GM19397 (cell line): Measurements from ENCODE around the gene SAE1.
"Not testable (repeated sequence)": the region's sequence is repeated elsewhere in the genome, so short reads cannot be mapped to it uniquely, and the experiment has no call there.

Experiments
- ATAC-seq: cut with Tn5 transposase; IDR thresholded peaks from one replicate; pipeline ENCODE4 v1.9.1; 2021; ENCODE audit warnings: mild to moderate bottlenecking, moderate library complexity; ENCODE audit not compliant: unreplicated experiment

The SAE1 gene

DNA sequence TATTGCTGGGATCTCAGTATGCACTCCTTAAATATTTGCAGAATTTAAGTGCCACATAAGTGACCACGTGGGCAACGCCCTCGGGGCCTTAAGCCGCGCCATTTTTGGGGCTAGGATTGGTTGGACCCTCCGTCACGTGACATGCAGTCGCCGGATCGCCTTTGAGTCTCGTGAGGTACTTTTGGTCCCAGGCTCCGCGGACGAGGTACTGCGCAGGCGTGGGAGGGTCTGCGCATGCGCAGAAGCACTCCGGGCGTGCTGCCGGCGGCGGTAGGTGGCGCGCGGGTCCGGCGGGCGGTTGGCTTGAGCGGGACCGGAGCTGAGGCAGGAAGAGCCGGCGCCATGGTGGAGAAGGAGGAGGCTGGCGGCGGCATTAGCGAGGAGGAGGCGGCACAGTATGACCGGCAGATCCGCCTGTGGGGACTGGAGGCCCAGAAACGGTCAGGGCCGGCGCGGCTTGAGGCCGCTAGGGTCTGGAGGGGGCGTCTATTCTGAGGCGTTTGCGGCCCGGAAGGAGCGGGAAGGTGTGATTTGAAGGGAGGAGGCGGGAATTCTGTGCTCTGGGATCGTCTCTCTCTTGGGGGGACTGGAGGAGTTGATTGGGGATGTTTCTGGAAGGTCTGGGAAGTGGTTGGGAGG, at the start of gene SAE1:
TSS of gene SAE1 (plus strand) at position 247 of the 639 bp plus-strand sequence. CDS start at position 343, 96 bp downstream.
- peak; percentile 95 for ATAC-seq

DNA sequence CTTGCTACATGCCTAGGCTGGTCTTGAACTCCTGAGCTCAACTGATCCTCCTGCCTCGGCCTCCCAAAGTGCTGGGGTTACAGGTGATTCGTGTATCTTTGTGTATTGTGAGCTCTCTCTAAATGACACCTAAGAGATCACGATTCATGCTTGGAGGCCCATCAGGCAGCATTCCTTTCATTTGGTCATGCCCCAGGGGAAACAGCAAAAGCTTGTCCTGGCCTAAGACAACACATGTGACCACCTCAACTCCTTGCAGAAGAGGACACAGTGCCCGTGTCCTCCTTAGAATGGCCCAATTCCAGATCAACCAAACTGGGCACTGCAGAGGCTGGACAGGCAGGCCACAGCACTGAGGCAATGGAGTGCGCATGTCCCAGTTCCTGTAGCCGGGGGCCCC, 49.5 kb upstream of the SAE1 start:
- no peak for ATAC-seq

DNA sequence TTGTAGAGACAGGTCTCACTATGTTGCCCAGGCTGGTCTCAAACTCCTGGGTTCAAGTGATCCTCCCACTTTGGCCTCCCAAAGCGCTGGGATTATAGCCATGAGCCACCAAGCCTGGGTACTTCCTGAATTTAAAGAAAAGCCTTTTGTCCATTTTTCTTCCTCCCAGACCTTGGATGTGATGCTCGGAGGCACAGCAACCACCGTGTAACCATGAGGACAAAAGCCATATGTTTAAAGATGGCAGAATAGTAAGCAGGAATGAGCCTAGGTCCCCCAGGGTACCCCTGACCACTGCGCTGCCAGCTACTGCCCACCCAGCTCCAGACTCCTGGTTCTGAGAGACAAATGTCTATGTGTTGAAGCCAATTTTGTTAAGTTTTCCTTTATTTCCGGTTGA, 48.1 kb upstream of the SAE1 start:
- no peak for ATAC-seq

DNA sequence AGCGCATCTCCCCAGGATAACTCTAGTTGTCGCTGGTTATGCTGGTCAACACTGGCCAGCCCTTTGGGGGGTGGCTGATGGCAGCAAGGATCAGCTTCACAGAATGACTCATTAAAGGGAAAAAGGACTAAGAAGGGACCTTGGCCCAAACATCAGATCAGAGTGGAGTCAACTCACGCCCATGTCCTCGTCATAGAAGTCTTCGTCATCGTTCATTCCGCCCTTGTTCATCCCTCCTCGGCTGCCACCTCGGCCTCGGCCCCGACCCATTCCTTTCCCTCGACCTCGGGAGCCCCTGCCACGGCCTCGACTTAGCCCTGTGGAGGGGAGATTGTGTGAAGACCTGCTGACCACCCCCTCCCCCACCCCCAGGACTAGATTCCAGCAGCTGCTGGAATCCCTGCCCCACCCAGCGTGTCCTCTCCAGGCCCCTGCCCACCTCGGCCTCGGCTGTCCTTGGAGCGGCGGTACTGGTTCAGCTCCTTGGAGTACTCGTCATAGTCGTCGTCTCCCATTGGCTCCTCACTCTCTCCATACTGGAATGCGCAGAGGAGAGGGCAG, 45.7 kb upstream of the SAE1 start:
- no peak for ATAC-seq

DNA sequence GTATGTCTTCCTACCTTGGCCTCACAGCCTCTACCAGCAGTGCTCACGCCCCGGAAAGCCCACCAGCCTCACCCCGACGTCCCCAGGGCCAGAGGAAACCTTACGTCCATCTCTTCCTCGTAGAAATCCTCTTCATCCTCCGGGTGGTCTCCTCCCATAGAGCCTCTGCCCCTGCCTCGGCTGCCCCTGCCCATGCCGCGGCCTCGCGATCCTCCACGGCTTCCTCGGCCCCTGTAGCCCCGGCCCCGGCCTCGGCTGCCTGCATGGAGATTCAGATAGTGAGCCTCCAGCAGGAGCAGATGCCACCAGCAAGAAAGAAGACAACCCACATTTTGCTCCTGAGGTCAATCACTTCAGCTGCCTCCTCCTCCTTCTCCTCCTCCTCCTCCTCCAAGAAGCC, 44.4 kb upstream of the SAE1 start:
- ATAC-seq: no peak

DNA sequence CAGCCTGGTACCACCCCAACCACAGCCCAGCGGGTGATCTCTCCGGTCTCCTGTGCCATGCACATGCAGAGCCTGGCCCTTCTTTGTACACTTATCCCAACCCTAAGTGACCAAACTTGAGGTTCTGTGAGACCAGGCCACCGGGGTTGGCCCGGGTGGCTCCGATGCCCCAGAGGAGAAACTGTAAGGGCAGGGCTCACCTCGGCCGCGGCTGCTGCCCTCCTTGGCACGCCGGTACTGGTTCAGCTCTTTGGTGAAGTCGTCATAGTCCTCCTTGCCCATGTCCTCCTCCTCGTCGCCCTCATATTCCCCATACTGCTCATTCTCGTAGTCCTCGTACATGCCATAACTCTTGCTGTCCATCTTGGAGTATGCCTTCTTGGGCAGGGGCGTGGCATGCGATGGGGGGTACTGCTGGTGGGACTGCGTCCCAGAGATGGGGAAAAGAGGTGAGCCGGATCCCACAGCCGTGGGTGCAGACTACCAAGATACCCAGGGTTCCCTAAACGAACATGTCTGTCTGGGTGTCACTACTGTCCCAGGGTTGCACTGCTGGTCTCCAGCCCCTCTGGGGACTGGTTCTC, 40.8 kb upstream of the SAE1 start:
- ATAC-seq: no peak

DNA sequence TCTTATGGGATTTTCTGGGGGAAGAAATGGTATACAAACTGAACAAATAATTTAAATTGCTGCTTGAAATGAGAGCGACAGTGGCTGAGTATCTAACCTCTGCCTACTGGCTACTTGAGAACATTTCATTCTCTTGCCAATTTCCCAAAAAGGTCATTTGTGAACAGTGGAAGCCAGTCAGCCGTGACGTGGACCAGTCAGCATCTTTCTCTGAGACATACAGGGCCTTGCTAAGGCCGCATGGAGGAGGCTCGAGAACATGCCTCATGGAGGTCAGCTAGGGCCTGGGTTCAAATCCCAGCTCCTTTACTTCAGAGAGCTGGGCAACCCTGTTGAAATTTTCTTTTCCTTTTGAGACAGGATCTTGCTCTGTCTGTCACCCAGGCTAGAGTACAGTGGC, 37.4 kb upstream of the SAE1 start:
- ATAC-seq: no peak

DNA sequence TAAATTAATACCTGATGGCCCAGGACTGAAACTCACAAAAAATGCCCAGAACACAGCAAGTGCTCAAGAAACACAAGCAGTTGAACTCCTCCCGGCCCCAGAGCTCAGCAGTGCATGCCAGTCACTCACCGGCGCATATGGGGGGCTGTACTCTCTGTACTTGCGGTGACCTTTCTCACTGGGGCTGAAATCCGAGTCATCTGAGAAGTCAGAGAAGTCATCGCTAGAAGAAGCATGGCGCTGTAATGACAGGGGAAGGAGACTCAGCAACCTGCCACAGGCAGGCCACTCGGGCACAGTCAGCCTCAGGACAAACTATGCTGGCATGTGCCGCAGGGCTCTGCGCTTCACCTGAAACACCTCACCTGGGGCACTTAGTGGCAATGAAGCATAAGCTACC, 36.8 kb upstream of the SAE1 start:
- no peak for ATAC-seq

DNA sequence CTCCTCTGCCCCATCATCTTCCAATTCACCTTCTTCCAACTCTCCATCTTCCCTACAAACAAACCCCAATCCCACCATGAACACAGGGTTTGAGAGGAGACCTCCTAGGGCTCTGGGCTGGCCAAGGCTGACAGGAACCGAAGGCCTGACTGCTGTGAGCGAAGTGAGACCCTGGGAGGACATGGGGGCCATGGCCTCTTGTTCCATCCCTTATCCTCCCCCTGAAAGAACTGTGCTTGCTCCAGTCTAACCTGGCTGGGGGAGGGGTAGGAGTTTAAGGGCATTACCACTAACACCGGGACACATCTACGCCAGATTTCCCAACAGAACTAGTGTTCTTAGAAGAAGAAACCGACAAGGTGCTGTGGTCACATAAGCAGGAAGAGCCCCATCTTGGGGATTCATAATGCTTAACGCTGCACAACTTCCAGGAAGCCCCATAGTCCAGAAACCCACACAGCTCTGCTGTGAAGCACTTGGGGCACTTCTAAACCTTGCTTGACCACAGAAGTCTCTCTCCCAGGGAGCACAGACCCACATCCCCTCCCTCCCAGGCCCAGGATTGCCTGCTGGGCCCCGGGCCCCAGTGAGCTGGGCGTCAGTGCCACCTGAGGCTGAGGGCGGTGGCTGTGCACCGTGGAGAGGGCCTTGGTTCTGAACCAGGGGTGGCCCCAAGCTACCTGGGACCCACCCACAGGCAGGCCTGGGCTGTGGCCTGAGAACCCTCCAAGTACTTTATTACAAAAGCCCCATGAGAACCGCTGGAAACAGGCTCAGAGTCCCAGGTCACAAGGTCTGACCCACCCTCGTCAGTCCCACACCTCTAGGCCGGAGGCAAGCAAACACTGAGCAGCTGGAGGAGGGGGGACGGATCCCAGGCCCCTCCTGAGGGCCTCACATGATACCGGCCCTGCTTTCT, 35.8 kb upstream of the SAE1 start:
- no peak for ATAC-seq

DNA sequence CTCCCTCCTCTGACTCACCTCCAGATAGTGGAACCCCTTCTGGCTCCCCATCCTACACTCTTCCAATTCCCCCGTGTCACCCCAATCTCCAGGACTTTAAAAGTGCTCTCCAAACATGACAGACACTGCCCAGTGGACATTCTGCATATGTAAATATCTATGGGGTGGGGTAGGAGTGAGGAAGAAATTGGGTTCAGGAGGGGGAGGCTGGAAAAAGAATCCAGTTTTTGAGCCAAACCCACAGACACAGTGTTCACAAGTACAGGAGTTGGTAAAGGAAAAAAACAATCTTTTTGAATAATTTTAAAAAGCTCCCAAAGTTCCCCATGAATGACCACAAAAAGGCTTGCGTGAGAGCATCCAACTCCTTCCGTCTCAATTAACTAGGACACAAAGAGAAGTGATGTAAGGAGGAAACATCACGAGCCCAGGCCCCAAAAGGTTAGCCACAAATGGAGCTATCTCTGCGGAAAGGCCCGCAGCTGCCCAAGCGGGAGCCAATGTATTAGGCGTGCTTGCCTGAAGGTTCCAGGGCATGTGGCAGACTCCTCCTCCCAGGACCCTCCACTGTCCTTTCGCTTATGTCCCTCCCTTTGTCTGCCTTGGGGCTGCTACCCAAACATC, 35.0 kb upstream of the SAE1 start:
- ATAC-seq: no peak

DNA sequence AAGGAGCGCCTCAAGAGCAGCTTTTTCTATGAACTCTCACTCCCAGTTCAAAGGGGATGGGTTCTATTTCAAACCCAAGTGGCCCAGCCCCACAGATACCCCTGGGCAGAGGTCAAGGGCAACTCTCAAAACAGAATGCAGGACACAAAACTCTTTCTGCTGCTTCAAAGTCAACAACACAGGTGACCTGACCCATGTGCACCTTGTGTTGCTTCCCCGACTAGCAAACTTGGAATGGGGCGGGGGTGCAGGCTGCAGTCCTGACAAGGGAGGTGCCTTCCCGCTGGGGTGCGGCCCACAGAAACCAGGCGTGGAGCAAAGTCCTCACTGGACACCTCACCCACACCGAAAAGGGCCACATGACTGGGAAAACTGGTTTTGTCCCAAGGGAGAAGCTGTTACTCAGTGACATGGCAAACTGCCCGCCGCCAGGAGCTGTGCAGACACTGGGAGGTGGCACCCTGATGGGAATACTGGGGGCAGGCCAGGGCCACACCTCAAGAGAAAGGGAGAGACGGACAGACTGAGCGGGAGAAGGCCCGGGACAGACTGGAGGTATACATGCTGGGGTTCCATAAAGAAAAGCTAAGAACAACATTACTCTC, 34.4 kb upstream of the SAE1 start:
- ATAC-seq: no peak

DNA sequence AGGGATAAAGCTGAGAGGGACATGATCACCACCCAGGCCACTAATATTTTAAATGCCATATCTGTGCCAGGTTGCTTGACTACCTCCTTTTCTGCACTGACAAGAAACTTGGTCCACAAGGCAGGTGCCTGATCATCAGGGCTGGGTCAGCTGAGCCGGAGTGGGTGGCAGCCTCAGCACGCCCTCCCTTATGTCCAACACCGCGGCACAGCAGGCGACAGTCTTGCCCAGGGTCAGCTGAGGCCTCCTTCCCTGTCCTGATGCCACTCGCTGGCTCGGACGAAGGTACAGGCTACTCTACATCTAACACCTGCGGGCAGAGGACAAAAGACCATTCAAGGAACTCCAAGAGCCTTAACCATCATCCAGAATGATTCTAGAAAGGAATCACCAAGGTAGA, 33.9 kb upstream of the SAE1 start:
- ATAC-seq: no peak

DNA sequence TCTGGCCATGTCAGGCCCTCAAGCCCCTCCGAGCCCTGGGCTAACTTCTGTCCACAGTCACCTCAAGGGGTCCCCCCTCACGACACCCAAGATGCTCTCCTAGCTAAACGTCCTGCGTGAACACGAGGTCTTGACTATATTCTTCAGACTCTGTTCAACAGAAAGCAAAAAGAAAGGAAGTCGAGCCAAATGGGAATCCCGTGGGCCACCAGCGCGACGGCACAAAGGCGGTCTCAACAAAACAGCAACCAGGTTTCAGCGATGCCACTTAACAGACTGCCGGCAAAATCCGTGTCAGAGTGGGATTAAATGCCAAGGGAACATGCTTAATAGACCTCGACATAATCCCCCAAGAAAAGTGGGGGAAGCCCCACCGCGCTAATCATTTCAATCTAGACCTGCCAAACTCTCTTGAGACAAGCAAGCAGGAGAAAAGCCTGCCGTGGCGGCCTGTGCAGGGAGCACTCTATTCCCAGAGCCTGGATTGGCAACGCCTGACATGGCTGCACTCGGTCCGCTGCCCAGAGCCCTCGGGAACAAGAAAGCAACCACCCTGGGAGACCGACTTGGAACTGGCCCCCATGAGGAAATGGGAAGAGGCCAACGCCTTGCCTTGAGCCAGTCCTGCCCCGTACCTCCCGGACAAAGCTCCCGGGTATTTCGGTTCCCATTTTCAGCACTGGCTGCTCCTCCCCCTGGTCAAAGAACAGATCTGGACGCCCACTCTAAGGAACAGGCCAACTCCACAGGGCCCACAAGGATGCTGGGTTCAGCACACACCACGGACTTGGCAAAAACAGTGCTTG, 33.0 kb upstream of the SAE1 start:
- ATAC-seq: no peak

DNA sequence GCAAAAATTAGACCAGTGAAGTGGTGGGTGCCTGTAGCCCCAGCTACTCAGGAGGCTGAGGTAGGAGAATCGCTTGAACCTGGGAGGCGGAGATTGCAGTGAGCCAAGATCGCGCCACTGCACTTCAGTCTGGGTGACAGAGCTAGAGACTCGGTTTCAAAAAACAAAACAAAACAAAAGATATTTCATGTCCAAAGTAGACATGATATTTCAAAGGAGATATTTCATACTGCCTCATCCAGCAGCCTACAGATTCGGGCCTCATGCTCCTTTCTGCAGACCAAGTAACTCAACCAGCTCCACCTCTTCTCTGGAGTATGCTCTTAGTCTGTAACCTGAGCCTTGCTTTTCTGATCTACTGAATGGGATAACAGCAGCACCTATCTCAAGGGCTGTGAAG, 32.0 kb upstream of the SAE1 start:
- ATAC-seq: no peak

DNA sequence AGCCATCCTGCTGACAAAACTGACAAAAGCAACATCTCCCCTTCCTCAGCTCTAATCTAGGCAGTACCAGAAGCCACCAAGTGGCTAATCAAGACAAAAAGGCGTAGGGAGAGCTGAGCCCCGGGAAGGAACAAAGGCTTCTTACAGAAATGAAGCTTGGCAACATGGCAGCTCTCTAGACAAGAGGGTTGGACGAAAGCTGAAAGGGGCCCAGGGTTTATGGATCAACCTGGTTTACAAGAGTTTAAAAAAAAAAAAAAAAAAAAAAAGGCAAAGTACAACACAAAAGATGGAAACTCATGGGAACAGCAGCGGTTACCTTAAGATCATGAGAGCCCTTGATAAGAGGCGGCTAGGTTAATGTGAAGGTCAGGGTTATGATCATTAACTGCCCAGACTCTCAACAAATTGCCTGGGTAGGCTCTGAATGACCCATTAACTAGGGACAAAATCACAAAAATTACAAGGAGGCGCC, 31.0 kb upstream of the SAE1 start:
- no peak for ATAC-seq

DNA sequence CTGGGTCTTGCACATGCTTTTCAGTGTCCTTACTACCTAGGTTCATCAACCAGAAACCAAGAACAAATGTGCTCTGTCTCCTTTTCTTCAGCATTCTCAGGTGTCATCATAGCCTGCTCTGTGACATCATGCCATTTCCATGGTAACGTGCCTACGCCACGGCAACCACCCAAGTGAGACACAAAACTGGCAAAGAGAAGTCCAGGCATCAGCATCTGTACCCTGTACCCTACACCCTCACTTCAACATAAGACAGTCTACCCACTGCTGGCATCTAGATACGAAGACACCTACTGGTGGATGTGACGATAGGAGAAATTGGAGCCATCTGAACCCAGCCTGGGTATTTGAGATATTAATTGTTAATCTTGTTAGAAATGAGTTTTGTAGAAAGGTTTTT, 30.3 kb upstream of the SAE1 start:
- ATAC-seq: no peak

DNA sequence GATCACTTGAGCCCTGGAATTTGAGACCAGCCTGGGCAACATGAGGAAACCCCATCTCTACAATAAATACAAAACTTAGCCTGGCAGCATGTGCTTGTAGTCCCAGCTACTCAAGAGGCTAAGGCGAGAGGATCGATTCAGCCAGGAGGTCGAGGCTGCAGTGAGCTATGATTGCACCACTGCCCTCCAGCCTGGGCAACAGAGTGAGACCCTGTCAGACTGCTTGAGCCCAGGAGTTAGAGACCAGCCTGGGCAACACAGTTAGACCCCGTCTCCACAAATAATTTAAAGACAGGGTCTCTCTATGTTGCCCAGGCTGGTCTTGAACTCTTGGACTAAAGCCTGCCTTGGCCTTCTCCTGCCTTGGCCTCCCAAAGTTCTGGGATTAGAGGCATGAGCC, 29.5 kb upstream of the SAE1 start:
- ATAC-seq: not testable (repeated sequence)

DNA sequence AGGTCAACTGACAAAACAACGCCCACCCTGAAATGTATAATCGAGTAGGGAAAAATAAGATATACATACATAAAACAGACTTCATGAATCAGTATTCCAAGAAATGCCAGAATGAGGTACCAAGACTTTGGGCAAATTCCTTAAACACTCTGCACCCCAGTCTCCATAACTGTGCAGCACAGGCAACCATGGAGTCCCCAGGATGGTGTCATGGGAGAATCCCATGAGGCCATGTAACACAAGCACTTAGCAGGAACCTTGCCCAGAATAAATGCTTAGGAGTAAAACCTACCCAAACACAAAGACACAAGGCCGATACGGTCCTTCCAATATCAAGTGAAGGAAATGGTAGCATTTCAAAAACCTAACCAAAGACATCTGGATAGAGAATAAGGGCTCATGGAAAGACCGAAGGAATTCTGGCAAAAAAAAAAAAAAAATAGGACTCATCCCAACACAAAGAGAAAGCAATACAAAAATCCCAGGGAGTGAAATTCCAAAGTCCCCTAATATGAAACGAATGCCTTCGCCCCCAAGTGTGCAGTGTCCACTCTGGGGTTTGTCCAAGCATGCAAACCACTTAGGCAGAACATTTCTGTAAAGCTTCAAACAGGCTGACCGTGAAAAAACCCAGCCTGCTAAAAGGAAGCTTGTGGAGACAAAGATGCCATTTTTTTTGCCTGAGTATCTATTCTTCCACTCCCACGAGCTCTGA, 28.1 kb upstream of the SAE1 start:
- no peak for ATAC-seq

DNA sequence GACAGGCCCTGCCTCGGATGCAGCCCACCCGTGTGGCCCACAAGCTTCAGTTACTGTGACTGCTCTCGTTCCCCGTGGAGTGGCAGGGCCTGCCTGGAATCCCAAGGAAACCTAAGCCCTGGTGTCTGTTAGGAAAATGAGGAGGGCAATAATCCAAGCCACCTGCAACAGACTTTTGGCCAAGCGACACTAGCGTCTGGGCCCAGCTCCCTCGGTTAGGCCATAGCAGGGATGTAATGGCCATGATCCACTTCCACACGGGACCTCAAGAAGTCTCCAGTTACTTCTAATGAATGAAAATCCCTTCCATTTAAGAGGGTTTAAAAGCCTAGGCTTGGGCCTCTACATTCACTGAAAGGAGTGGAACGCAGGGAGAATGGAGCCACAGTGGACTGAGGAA, 26.0 kb upstream of the SAE1 start:
- ATAC-seq: no peak
